Measurements from ENCODE around the gene ATP6V0A4.

Gene ATP6V0A4

DNA sequence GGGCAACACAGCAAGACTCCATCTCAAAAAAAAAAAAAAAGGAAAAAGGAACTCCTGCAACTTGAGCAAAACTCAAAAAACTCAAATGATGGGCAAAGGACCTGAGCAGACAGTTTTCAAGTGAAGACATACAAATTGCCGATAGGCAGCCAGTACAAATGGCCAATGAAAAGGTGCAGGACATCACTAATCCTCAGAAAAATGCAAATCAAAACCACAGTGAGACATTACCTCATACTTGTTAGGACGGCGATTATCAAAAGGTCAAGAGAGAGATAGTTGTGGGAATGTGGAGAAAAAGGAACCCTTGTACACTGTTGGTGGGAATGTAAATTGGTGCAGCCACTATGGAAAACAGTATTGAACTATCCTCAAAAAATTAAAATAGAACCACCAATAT lies 113.7 kb downstream of the ATP6V0A4 start:
- TF ChIP-seq ZFX (IDR thresholded peaks at IDR 0.05; ENCODE audit: borderline replicate concordance): no peak
- TF ChIP-seq, protein P1, sequence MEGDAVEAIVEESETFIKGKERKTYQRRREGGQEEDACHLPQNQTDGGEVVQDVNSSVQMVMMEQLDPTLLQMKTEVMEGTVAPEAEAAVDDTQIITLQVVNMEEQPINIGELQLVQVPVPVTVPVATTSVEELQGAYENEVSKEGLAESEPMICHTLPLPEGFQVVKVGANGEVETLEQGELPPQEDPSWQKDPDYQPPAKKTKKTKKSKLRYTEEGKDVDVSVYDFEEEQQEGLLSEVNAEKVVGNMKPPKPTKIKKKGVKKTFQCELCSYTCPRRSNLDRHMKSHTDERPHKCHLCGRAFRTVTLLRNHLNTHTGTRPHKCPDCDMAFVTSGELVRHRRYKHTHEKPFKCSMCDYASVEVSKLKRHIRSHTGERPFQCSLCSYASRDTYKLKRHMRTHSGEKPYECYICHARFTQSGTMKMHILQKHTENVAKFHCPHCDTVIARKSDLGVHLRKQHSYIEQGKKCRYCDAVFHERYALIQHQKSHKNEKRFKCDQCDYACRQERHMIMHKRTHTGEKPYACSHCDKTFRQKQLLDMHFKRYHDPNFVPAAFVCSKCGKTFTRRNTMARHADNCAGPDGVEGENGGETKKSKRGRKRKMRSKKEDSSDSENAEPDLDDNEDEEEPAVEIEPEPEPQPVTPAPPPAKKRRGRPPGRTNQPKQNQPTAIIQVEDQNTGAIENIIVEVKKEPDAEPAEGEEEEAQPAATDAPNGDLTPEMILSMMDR (IDR thresholded peaks at IDR 0.05): no peak
- H3K27ac ChIP-seq: no peak overlapping the region

DNA sequence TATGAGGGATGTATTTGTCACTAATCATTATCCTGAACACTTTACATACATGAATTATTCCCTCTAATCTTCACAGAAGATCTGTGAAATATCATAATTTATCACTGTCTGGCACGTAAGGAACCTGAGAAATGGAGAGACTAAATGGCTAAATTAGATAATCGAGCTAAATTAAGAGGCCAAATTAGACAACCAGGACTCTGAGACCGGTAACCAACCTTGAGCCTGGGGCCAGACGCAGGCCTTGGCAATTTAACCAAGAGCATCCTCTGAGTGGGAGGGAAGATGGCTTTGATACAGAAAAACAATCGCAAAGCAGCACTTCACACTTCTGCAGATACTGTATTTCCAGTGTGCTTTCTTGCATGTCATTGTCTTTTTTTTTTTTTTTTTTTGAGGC lies 118.2 kb downstream of the ATP6V0A4 start:
- no peak overlapping the region for H3K27ac ChIP-seq
- no peak for TF ChIP-seq ZFX (IDR thresholded peaks at IDR 0.05; ENCODE audit: borderline replicate concordance)
- TF ChIP-seq, protein P1 (IDR thresholded peaks at IDR 0.05): no peak

DNA sequence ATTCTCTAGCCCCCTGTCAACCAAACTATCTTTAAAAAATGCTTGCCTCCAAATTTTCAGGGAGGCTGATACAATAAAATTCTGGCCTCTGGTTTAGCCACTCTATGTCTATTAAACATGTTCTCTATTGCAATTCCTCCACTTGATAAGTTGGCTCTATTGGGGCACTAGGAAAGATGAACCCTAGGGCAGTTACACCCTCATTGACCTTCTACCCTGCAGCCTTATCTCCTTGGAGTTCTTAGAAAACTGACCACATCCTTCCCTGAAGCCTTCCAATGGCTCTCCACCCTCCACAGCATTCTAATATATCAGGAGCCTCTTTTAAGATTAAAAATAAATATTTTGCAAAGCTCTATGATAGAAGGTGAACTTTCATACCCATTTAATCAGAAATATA lies 127.4 kb downstream of the ATP6V0A4 start:
- no peak for TF ChIP-seq ZFX (IDR thresholded peaks at IDR 0.05; ENCODE audit: borderline replicate concordance)
- TF ChIP-seq, protein P1 (IDR thresholded peaks at IDR 0.05): no peak

DNA sequence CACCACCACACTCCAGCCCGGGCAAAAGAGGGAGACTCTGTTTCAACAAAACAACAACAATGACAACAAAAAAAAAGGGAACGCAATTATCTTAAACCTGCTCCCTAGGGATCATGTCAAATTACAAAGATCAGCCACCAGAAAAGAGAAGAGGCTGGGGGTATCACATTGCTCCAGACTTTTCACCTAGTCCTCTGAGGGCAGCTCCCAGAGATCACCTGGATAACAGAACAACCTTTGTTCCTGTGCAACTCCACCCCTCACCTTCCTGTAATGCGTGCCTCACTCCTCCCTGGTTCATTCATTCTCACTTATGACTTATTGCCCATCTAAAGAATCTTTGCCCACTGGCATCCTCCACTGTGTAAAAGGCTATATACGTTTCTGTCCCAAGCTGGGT lies 128.6 kb downstream of the ATP6V0A4 start:
- TF ChIP-seq, protein P1 (IDR thresholded peaks at IDR 0.05): no peak
- no peak for TF ChIP-seq ZFX (IDR thresholded peaks at IDR 0.05; ENCODE audit: borderline replicate concordance)
- no peak overlapping the region for H3K27ac ChIP-seq

More for the DNA sequence above, 127.4 kb downstream of the ATP6V0A4 start:
- H3K27ac ChIP-seq: no peak overlapping the region

DNA sequence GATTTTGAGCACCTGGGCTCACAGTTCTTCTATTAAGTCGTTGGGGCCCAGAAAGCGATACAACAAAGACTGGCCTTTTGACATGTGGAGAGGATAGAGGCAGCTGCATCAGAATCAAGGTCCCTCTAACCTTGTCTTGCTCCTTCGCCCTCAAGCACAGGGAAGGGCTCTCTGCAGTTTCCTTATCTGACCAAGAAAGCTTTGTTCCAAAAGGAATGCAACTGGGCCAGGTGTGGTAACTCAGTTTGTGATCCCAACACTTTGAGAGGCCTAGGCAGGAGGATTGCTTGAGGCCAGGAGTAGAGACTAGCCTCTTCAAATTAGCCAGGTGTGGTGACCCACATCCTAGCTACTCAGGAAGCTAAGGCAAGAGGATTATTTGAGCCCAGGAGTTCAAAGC lies 129.1 kb downstream of the ATP6V0A4 start:
- TF ChIP-seq ZFX (IDR thresholded peaks at IDR 0.05; ENCODE audit: borderline replicate concordance): no peak
- TF ChIP-seq, protein P1 (IDR thresholded peaks at IDR 0.05): no peak
- no peak overlapping the region for H3K27ac ChIP-seq

DNA sequence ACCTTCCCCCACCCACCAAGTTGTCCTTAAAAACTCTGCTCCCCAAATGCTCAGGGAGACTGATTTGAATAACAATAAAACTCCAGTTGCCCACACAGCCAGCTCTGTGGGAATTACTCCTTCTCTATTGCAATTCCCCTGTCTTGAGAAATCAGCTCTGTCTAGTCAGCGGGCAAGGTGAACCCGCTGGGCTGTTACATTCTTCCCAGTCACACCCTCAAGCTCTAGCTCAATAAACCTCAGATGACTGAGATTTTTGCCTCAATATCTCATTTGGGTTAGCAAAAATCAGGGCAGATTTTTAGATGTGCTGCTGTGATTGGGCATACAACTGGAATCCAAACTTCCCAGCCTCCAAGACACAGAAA lies 129.8 kb downstream of the ATP6V0A4 start:
- no peak overlapping the region for H3K27ac ChIP-seq
- TF ChIP-seq, protein P1 (IDR thresholded peaks at IDR 0.05): no peak
- no peak for TF ChIP-seq ZFX (IDR thresholded peaks at IDR 0.05; ENCODE audit: borderline replicate concordance)

DNA sequence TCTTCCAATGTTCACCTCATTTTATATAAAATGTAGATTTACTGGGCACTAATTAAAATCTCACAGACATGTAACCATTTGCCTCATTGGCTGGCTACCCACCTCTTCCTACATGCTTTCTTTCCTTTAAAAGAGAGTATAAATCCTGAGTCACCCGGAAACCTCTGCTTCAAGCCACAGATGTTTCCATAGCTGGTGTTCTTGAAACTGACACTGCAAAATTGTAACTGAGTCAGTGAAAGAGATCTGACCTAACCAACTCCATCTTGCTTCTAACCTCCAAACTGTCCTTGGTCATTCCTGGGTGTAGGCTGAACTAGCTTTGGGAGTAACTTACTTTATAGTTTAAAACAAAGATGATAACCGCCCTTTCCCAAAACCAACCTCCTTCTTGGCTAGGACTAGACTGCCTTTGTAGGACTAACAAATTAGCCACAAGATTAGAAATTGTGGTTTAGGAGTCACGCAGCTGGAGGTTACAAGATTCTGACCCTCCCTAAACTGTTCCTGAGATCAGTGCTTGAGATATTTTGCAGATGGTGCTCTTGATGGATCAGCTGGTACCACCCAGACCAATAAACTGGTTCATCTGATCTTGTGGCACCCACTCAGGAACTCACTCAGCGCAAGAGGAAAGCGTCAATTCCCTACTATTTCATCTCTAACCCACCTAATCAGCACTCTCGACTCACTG lies 130.3 kb downstream of the ATP6V0A4 start:
- no peak overlapping the region for H3K27ac ChIP-seq
- no peak for TF ChIP-seq ZFX (IDR thresholded peaks at IDR 0.05; ENCODE audit: borderline replicate concordance)
- TF ChIP-seq, protein P1 (IDR thresholded peaks at IDR 0.05): no peak

Measured in 22Rv1 (cell line).